Measurements from ENCODE around the gene CRTC2.

DNA sequence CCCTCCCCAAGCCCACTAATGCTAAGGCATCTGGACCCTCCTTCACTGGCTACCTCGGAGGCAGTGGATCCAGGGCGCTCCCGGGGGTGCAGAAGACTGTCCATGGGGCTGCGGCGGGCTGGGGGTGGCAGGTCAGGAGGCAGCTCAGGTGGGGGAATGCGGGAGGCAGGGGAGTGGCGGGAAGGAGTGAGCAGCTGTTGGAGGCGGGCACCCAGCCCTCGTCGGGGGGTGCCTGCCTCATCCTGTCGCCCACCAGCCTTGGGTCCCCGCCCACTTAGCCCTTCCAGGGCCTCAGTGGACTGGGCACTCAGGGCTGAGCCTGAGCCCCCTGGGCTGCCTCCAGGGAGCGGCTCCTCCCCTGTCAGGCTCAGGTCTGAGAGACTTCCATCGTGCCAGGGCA lies 25.0 kb downstream of the CRTC2 start:
- TF ChIP-seq, protein P1, sequence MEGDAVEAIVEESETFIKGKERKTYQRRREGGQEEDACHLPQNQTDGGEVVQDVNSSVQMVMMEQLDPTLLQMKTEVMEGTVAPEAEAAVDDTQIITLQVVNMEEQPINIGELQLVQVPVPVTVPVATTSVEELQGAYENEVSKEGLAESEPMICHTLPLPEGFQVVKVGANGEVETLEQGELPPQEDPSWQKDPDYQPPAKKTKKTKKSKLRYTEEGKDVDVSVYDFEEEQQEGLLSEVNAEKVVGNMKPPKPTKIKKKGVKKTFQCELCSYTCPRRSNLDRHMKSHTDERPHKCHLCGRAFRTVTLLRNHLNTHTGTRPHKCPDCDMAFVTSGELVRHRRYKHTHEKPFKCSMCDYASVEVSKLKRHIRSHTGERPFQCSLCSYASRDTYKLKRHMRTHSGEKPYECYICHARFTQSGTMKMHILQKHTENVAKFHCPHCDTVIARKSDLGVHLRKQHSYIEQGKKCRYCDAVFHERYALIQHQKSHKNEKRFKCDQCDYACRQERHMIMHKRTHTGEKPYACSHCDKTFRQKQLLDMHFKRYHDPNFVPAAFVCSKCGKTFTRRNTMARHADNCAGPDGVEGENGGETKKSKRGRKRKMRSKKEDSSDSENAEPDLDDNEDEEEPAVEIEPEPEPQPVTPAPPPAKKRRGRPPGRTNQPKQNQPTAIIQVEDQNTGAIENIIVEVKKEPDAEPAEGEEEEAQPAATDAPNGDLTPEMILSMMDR (IDR thresholded peaks at IDR 0.05 in 2 of 3, conservative IDR thresholded peaks at IDR 0.05 in 1 of 3; ENCODE audit: borderline replicate concordance in 1 of 3, insufficient read depth in 1 of 3, low read depth in 2 of 3, low read length in 2 of 3) = no peak
- no peak for TF ChIP-seq EZH2phosphoT487 (IDR thresholded peaks at IDR 0.05; ENCODE audit: borderline replicate concordance)
- TF ChIP-seq YY1 (IDR thresholded peaks at IDR 0.05; ENCODE audit: extremely low read depth, insufficient replicate concordance, low read depth, low read length) = no peak
